Activated B cell treated with CpG ODN at 0.5 μM for 24 hours (primary cell): ENCODE measurements around the gene HIF3A. TPM values are rescaled to one million over a fixed set of nuclear protein-coding genes. Genes with fewer than 3 reads are reported as not detected.

ENCODE experiments used
- ATAC-seq: fragments of 200-7000 bp; cut with Tn5 transposase; one replicate; pipeline ENCODE4 v1.10.0; 2021; ENCODE audit warnings: low read depth, mild to moderate bottlenecking, moderate library complexity
- CTCF ChIA-PET: fragments of 350-600 bp; sonication (Branson Sonifier 250); formaldehyde crosslinking; loops from one replicate; lab custom pipeline; 2021; ENCODE audit warnings: antibody characterized with exemption; lab: Charles Lee
- POLR2A ChIA-PET: fragments of 350-600 bp; sonication (Branson Sonifier 250); formaldehyde crosslinking; loops from one replicate; lab custom pipeline; 2021; ENCODE audit warnings: antibody characterized with exemption; lab: Charles Lee
- DNase-seq: peaks from one replicate; pipeline ENCODE4 v3.0.0; 2022
- H3K27ac Mint-ChIP-seq: one replicate; pipeline ENCODE4 v1.8.0; 2020; ENCODE audit warnings: mixed read lengths
- H3K27me3 Mint-ChIP-seq: one replicate; pipeline ENCODE4 v1.8.0; 2021; ENCODE audit warnings: mixed read lengths
- H3K36me3 Mint-ChIP-seq: one replicate; pipeline ENCODE4 v1.8.0; 2021; ENCODE audit warnings: low read depth, mixed read lengths
- H3K4me1 Mint-ChIP-seq: one replicate; pipeline ENCODE4 v1.8.0; 2021; ENCODE audit warnings: mixed read lengths
- H3K4me3 Mint-ChIP-seq: one replicate; pipeline ENCODE4 v1.8.0; 2020; ENCODE audit warnings: mild to moderate bottlenecking, mixed read lengths
- H3K9me3 Mint-ChIP-seq: one replicate; pipeline ENCODE4 v1.8.0; 2020; ENCODE audit warnings: mixed read lengths
- intact Hi-C: fragments of 100-400 bp; cut with micrococcal nuclease; formaldehyde crosslinking; loops from one replicate; pipeline ENCODE4 v1.15.1; 2024
- total RNA-seq: library from RNA; stranded (reverse); gene quantifications from 2 replicates; pipeline ENCODE4 v1.2.3, GENCODE V29; 2022
- TF ChIP-seq, protein P1 (sequence below): fragments of 200-600 bp; IDR thresholded peaks from one replicate; pipeline ENCODE4 v1.8.0; 2022; ENCODE audit warnings: antibody characterized with exemption, mild to moderate bottlenecking

HIF3A gene
- total RNA-seq, 1 donor from 2014 or later, result not detected

GRCh38 chr19:46289724-46290619 is 6.9 kb upstream of the HIF3A start:
- Mint-ChIP-seq H3K9me3 (peaks cover 3% of the 10 kb centered on the region), H3K4me3 (no peak overlapping the region), H3K27ac (no peak overlapping the region), H3K27me3 (peaks cover 8% of the 10 kb centered on the region), H3K4me1 (no peaks in the 10 kb centered on the region), H3K36me3 (no peaks in the 10 kb centered on the region)
- no peak for ATAC-seq
- CTCF ChIA-PET, result no interaction called here
- no peak for DNase-seq
- POLR2A ChIA-PET, result no interaction called here
- TF ChIP-seq, protein P1, sequence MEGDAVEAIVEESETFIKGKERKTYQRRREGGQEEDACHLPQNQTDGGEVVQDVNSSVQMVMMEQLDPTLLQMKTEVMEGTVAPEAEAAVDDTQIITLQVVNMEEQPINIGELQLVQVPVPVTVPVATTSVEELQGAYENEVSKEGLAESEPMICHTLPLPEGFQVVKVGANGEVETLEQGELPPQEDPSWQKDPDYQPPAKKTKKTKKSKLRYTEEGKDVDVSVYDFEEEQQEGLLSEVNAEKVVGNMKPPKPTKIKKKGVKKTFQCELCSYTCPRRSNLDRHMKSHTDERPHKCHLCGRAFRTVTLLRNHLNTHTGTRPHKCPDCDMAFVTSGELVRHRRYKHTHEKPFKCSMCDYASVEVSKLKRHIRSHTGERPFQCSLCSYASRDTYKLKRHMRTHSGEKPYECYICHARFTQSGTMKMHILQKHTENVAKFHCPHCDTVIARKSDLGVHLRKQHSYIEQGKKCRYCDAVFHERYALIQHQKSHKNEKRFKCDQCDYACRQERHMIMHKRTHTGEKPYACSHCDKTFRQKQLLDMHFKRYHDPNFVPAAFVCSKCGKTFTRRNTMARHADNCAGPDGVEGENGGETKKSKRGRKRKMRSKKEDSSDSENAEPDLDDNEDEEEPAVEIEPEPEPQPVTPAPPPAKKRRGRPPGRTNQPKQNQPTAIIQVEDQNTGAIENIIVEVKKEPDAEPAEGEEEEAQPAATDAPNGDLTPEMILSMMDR, result no peak
- intact Hi-C loops, result no loop called here

DNA sequence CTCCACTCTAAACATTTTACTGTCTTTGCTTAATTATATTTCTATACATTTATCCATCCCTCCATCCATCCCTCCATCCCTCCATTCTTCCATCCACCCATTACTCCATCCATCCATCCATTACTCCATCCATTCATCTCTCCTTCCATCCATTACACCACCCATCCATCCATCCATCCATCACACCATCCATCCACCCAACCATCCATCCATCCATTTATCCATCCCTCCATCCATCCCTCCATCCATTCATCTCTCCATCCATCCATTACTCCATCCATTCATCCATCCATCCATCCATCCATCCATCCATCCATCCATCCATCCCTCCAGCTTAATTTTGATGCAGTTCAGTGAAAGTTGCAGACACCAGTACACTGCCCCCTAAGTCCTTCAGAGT is 5.0 kb upstream of the HIF3A start:
- Mint-ChIP-seq H3K36me3 (no peaks in the 10 kb centered on the region), H3K4me1 (no peaks in the 10 kb centered on the region), H3K9me3 (peaks cover 3% of the 10 kb centered on the region), H3K4me3 (no peak overlapping the region), H3K27me3 (peaks cover 19% of the 10 kb centered on the region), H3K27ac (no peak overlapping the region)
- POLR2A ChIA-PET, result no interaction called here
- no peak for DNase-seq
- no peak for ATAC-seq
- TF ChIP-seq, protein P1, result no peak
- CTCF ChIA-PET, result no interaction called here
- intact Hi-C loops, result no loop called here

DNA sequence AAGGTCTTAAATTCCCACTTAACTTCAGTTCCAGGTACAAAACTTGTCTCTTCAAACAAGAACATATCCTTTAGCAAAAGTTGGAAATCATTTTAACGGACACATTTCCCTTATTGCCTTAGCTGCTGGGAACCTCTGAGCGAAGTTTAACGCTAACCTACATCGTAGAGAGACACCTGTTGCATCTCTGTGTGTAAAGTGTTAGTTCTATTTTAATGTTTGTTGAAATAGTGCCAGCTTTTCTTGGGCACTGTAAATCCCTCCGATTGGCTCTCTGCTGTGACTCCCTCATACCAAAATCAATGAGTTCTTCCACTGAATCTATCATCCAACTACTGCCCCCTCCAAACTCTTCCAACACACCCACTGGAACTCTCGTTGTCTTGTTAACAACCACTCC is 2.3 kb upstream of the HIF3A start:
- ATAC-seq (no peak), DNase-seq (no peak)
- intact Hi-C loops, result no loop called here
- TF ChIP-seq, protein P1, result no peak
- H3K4me1 Mint-ChIP-seq, result no peaks in the 10 kb centered on the region
- H3K27me3 Mint-ChIP-seq, result peaks cover 26% of the 10 kb centered on the region
- H3K27ac Mint-ChIP-seq, result no peak overlapping the region
- ChIA-PET POLR2A (no interaction called here), CTCF (interaction anchor here (1.1 kb wide), 1 partner anchor 14 kb away, joined by 3 read pairs; no protein-coding TSS in a partner anchor)
- no peak overlapping the region for H3K4me3 Mint-ChIP-seq
- H3K9me3 Mint-ChIP-seq, result peaks cover 3% of the 10 kb centered on the region
- no peaks in the 10 kb centered on the region for H3K36me3 Mint-ChIP-seq

GRCh38 chr19:46295401-46296201 is 1.2 kb upstream of the HIF3A start:
- H3K36me3 Mint-ChIP-seq, result no peaks in the 10 kb centered on the region
- intact Hi-C loops, result no loop called here
- POLR2A ChIA-PET, result no interaction called here
- no peak overlapping the region for H3K4me3 Mint-ChIP-seq
- CTCF ChIA-PET, result interaction anchor here (1.1 kb wide), 1 partner anchor 15 kb away, joined by 3 read pairs; no protein-coding TSS in a partner anchor
- DNase-seq (no peak), ATAC-seq (no peak)
- TF ChIP-seq, protein P1, result no peak
- H3K4me1 Mint-ChIP-seq, result no peaks in the 10 kb centered on the region
- no peak overlapping the region for H3K27ac Mint-ChIP-seq
- no peaks in the 10 kb centered on the region for H3K9me3 Mint-ChIP-seq
- peaks cover 29% of the 10 kb centered on the region for H3K27me3 Mint-ChIP-seq

DNA sequence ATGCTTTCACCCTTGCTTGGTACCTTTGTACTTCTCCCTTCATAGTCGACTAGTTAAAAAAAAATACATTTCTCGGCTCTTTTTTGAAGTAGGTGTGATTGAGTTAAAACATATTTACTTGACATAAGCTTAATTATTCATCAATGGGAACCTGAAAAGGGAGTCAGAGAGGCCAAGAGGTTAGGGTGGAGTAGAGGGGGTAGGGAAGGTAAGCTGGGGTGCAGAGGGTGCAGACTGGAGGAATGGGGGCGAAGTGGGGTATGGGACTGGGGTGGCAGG is 701 bp upstream of the HIF3A start:
- ChIA-PET POLR2A (no interaction called here), CTCF (interaction anchor here (0.7 kb wide), 1 partner anchor 231 kb away, joined by 3 read pairs; no protein-coding TSS in a partner anchor)
- no peaks in the 10 kb centered on the region for H3K36me3 Mint-ChIP-seq
- DNase-seq (no peak), ATAC-seq (no peak)
- H3K9me3 Mint-ChIP-seq, result no peaks in the 10 kb centered on the region
- peaks cover 29% of the 10 kb centered on the region for H3K27me3 Mint-ChIP-seq
- no peak overlapping the region for H3K27ac Mint-ChIP-seq
- no peaks in the 10 kb centered on the region for H3K4me1 Mint-ChIP-seq
- intact Hi-C loops, result no loop called here
- TF ChIP-seq, protein P1, result no peak
- no peak overlapping the region for H3K4me3 Mint-ChIP-seq
